Measurements from ENCODE around the gene IRAK2.
A peak's percentile ranks its signal among the peaks of the same experiment; 100 is the strongest.
"Not testable (repeated sequence)": the region's sequence is repeated elsewhere in the genome, so short reads cannot be mapped to it uniquely, and the experiment has no call there.

Gene IRAK2

GRCh38 chr3:10164201-10164545, 546 bp upstream of the IRAK2 start:
- Histone ChIP-seq H3K4me3 (ENCODE audit: insufficient read depth in 1 of 2, low read depth in 1 of 2, low read length in 2 of 2) (peak overlapping the region in 1 of 2 experiments; percentile 96), H3K4me2 (ENCODE audit: low read length, poor library complexity, severe bottlenecking) (peak overlapping the region; percentile 64), H3K79me1 (replicated peaks; ENCODE audit: low read length, poor library complexity, severe bottlenecking) (peaks cover 14% of the 10 kb centered on the region), H3K36me3 (ENCODE audit: control insufficient read depth in 1 of 2, insufficient read depth in 2 of 2, low read depth in 1 of 2, low read length in 2 of 2) (peaks cover 7 to 22% of the 10 kb centered on the region in 2 experiments), H3K9ac (ENCODE audit: low read length) (peak overlapping the region; percentile 92)
- not testable (repeated sequence) for H2BK5ac ChIP-seq (ENCODE audit: low read depth, low read length, poor library complexity, severe bottlenecking); H2AK5ac ChIP-seq (ENCODE audit: low read length, severe bottlenecking); H4K8ac ChIP-seq (ENCODE audit: low read length); H2BK120ac ChIP-seq (ENCODE audit: low read depth, low read length); H3K14ac ChIP-seq (ENCODE audit: low read length in 2 of 2); H3K9me3 ChIP-seq (ENCODE audit: control insufficient read depth, low read length); H4K91ac ChIP-seq (ENCODE audit: low read length); H2BK15ac ChIP-seq (ENCODE audit: low read depth, poor library complexity, severe bottlenecking); H3K23ac ChIP-seq (ENCODE audit: low read length in 2 of 2); H3K18ac ChIP-seq (ENCODE audit: low read depth in 1 of 2, low read length in 2 of 2); H3K4ac ChIP-seq (ENCODE audit: low read depth in 1 of 2, low read length in 2 of 2); H3K27me3 ChIP-seq (ENCODE audit: control insufficient read depth in 1 of 2, insufficient read depth in 1 of 2, low read length in 2 of 2); DNase-seq; H3K4me1 ChIP-seq (ENCODE audit: control insufficient read depth, insufficient read depth, low read depth, low read length); H2BK12ac ChIP-seq (ENCODE audit: low read length in 2 of 2); H2AFZ ChIP-seq (ENCODE audit: low read depth, low read length); H3K27ac ChIP-seq (ENCODE audit: low read length, poor library complexity, severe bottlenecking)
- WGBS, result 83% methylated on average over 12 of the region's 12 CpGs

- H3K4me2 ChIP-seq (ENCODE audit: low read length, poor library complexity, severe bottlenecking), result peak overlapping the region; percentile 29
- no peaks in the 10 kb centered on the region for H3K9me3 ChIP-seq (ENCODE audit: control insufficient read depth, low read length)
- no peak overlapping the region for H3K27ac ChIP-seq (ENCODE audit: low read length, poor library complexity, severe bottlenecking)
- no peak overlapping the region for H3K9ac ChIP-seq (ENCODE audit: low read length)
- H3K18ac ChIP-seq (ENCODE audit: low read depth in 1 of 2, low read length in 2 of 2), result no peak overlapping the region
- no peak overlapping the region for H2BK120ac ChIP-seq (ENCODE audit: low read depth, low read length)
- H2BK12ac ChIP-seq (ENCODE audit: low read length in 2 of 2), result peak overlapping the region in 1 of 2 experiments; percentile 45
- H4K91ac ChIP-seq (ENCODE audit: low read length), result no peak overlapping the region
- H3K4me1 ChIP-seq (ENCODE audit: control insufficient read depth, insufficient read depth, low read depth, low read length), result peaks cover 12% of the 10 kb centered on the region
- H3K27me3 ChIP-seq (ENCODE audit: control insufficient read depth in 1 of 2, insufficient read depth in 1 of 2, low read length in 2 of 2), result peaks cover 0 to 4% of the 10 kb centered on the region in 2 experiments
- H3K4me3 ChIP-seq (ENCODE audit: insufficient read depth in 1 of 2, low read depth in 1 of 2, low read length in 2 of 2), result peak overlapping the region in 1 of 2 experiments; percentile 96
- no peak for DNase-seq
- peak overlapping the region; percentile 36 for H4K8ac ChIP-seq (ENCODE audit: low read length)
- H2AFZ ChIP-seq (ENCODE audit: low read depth, low read length), result no peak overlapping the region
- peaks cover 14 to 35% of the 10 kb centered on the region in 2 experiments for H3K36me3 ChIP-seq (ENCODE audit: control insufficient read depth in 1 of 2, insufficient read depth in 2 of 2, low read depth in 1 of 2, low read length in 2 of 2)
- no peak overlapping the region for H2BK5ac ChIP-seq (ENCODE audit: low read depth, low read length, poor library complexity, severe bottlenecking)
- H3K79me1 ChIP-seq (replicated peaks; ENCODE audit: low read length, poor library complexity, severe bottlenecking), result peaks cover 23% of the 10 kb centered on the region
- H2BK15ac ChIP-seq (ENCODE audit: low read depth, poor library complexity, severe bottlenecking), result no peak overlapping the region
- H3K23ac ChIP-seq (ENCODE audit: low read length in 2 of 2), result no peak overlapping the region
- peak overlapping the region; percentile 45 for H2AK5ac ChIP-seq (ENCODE audit: low read length, severe bottlenecking)
- no peak overlapping the region for H3K14ac ChIP-seq (ENCODE audit: low read length in 2 of 2)
- WGBS, result 92% methylated on average over 5 of the region's 5 CpGs
- no peak overlapping the region for H3K4ac ChIP-seq (ENCODE audit: low read depth in 1 of 2, low read length in 2 of 2)
These were observed 1.5 kb downstream of the IRAK2 start for GRCh38 chr3:10166213-10166604.

- Histone ChIP-seq H2BK5ac (ENCODE audit: low read depth, low read length, poor library complexity, severe bottlenecking) (no peak overlapping the region), H2AK5ac (ENCODE audit: low read length, severe bottlenecking) (no peak overlapping the region), H3K23ac (ENCODE audit: low read length in 2 of 2) (no peak overlapping the region), H3K79me1 (replicated peaks; ENCODE audit: low read length, poor library complexity, severe bottlenecking) (peaks cover 26% of the 10 kb centered on the region), H3K36me3 (ENCODE audit: control insufficient read depth in 1 of 2, insufficient read depth in 2 of 2, low read depth in 1 of 2, low read length in 2 of 2) (peaks cover 14 to 42% of the 10 kb centered on the region in 2 experiments), H3K4me3 (ENCODE audit: insufficient read depth in 1 of 2, low read depth in 1 of 2, low read length in 2 of 2) (no peak overlapping the region), H2BK15ac (ENCODE audit: low read depth, poor library complexity, severe bottlenecking) (no peak overlapping the region), H3K4me1 (ENCODE audit: control insufficient read depth, insufficient read depth, low read depth, low read length) (peaks cover 19% of the 10 kb centered on the region), H3K14ac (ENCODE audit: low read length in 2 of 2) (no peak overlapping the region), H2BK12ac (ENCODE audit: low read length in 2 of 2) (no peak overlapping the region), H3K4me2 (ENCODE audit: low read length, poor library complexity, severe bottlenecking) (no peak overlapping the region), H4K91ac (ENCODE audit: low read length) (no peak overlapping the region), H4K8ac (ENCODE audit: low read length) (no peak overlapping the region), H3K4ac (ENCODE audit: low read depth in 1 of 2, low read length in 2 of 2) (no peak overlapping the region), H3K9ac (ENCODE audit: low read length) (no peak overlapping the region), H3K27ac (ENCODE audit: low read length, poor library complexity, severe bottlenecking) (no peak overlapping the region), H3K18ac (ENCODE audit: low read depth in 1 of 2, low read length in 2 of 2) (no peak overlapping the region), H3K9me3 (ENCODE audit: control insufficient read depth, low read length) (no peaks in the 10 kb centered on the region), H2BK120ac (ENCODE audit: low read depth, low read length) (no peak overlapping the region), H3K27me3 (ENCODE audit: control insufficient read depth in 1 of 2, insufficient read depth in 1 of 2, low read length in 2 of 2) (no peaks in the 10 kb centered on the region), H2AFZ (ENCODE audit: low read depth, low read length) (no peak overlapping the region)
- no peak for DNase-seq
- 70% methylated on average over 8 of the region's 8 CpGs for WGBS
These were observed 4.3 kb downstream of the IRAK2 start for GRCh38 chr3:10169000-10169496.

GRCh38 chr3:10170915-10171478, 6.3 kb downstream of the IRAK2 start:
- H3K4me1 ChIP-seq (ENCODE audit: control insufficient read depth, insufficient read depth, low read depth, low read length), result peaks cover 15% of the 10 kb centered on the region
- no peak overlapping the region for H3K9ac ChIP-seq (ENCODE audit: low read length)
- H2BK120ac ChIP-seq (ENCODE audit: low read depth, low read length), result no peak overlapping the region
- WGBS, result 96% methylated on average over 13 of the region's 13 CpGs
- H3K14ac ChIP-seq (ENCODE audit: low read length in 2 of 2), result no peak overlapping the region
- no peaks in the 10 kb centered on the region for H3K9me3 ChIP-seq (ENCODE audit: control insufficient read depth, low read length)
- no peak overlapping the region for H3K4me2 ChIP-seq (ENCODE audit: low read length, poor library complexity, severe bottlenecking)
- no peak overlapping the region for H3K27ac ChIP-seq (ENCODE audit: low read length, poor library complexity, severe bottlenecking)
- peaks cover 14 to 42% of the 10 kb centered on the region in 2 experiments for H3K36me3 ChIP-seq (ENCODE audit: control insufficient read depth in 1 of 2, insufficient read depth in 2 of 2, low read depth in 1 of 2, low read length in 2 of 2)
- no peak overlapping the region for H2AK5ac ChIP-seq (ENCODE audit: low read length, severe bottlenecking)
- H3K4ac ChIP-seq (ENCODE audit: low read depth in 1 of 2, low read length in 2 of 2), result no peak overlapping the region
- no peak overlapping the region for H3K18ac ChIP-seq (ENCODE audit: low read depth in 1 of 2, low read length in 2 of 2)
- H2BK15ac ChIP-seq (ENCODE audit: low read depth, poor library complexity, severe bottlenecking), result no peak overlapping the region
- DNase-seq, result no peak
- peaks cover 20% of the 10 kb centered on the region for H3K79me1 ChIP-seq (replicated peaks; ENCODE audit: low read length, poor library complexity, severe bottlenecking)
- H2AFZ ChIP-seq (ENCODE audit: low read depth, low read length), result no peak overlapping the region
- no peak overlapping the region for H3K23ac ChIP-seq (ENCODE audit: low read length in 2 of 2)
- H4K91ac ChIP-seq (ENCODE audit: low read length), result no peak overlapping the region
- no peak overlapping the region for H2BK12ac ChIP-seq (ENCODE audit: low read length in 2 of 2)
- H3K27me3 ChIP-seq (ENCODE audit: control insufficient read depth in 1 of 2, insufficient read depth in 1 of 2, low read length in 2 of 2), result no peaks in the 10 kb centered on the region
- H3K4me3 ChIP-seq (ENCODE audit: insufficient read depth in 1 of 2, low read depth in 1 of 2, low read length in 2 of 2), result no peak overlapping the region
- H2BK5ac ChIP-seq (ENCODE audit: low read depth, low read length, poor library complexity, severe bottlenecking), result no peak overlapping the region
- H4K8ac ChIP-seq (ENCODE audit: low read length), result no peak overlapping the region

All from mesenchymal stem cell (in vitro differentiated cells and primary cell).